Measurements from ENCODE around the gene ITPRIP.

ITPRIP gene

DNA sequence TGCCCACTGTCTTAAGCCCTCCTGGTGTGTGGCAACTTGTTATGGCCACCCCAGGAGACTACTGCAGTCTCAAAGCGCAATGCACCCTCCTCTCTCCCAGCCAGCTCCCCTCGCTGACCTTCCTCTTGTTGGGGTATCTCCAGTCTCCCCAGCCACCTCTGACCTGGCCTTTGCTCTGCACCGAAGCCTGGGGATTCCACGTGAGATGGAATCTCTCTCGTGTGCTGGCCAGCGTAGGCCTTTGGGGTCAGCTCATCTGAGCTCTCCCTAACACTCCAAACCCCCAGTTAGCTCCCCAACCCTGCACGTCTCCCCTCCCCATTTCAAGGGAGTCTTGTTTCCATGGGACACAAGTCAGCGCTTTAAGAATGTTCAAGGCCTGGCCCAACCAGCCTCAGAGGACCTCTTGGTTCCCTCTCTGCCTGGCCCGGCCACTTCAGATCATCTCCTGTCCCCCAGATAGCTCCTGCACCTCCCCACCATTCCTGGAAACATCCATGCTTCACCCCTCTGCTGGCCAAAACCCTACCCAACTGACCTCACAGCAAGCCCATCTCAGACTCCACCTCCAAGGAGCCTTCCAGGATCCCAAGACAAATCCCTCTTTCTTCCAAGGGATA is 11.2 kb downstream of the ITPRIP start:
- no peak for DNase-seq (ENCODE audit: low read depth in 2 of 2)

DNA sequence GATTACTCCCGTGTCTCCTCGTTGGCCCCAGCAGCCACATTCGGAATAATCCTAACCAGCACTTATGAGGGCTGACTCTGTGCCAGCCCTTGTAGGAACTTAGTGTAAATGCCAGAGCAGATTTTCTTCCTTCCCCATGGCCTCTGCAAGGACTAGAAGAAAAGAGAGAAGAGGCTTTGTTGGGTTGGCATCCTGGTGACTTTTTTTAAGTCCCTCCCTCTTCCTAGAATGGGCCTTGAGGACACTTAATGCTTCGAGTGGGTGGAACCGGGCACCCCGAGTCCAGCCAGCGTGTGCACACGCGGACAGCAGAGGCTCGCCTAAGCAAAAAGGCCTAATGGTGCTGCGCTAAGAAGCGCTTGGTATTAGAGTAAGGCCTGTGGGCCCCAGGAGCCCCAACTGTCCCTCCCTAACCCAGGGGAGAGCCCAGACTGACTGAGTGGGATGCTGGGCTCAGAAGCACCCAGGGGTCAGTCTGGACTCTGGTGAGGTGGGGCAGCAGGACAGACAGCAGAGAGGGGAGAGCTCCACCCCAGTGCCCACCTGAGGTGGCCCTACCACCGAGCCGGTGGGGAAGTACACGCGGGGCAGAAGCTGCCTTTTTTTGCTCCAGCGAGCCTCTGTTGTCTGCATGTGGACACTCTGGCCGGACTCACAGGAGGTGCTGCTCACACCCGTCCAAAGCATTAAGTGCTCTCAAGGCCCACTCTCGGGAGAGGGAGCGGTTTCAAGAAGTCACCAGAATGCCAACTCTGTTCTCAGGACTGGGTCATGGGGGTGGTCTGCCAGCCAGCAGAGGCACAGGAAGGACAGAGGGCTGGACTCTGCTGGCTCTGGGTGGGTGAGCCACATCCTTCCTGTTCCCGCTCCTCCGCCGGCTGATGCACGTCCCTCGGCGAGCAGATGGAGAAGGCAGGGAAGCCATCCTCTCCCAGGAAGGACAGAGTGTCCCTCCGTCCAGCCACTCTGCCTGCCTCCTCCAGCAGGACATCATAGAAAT is 12.5 kb downstream of the ITPRIP start:
- DNase-seq (ENCODE audit: low read depth in 2 of 2), result no peak

DNA sequence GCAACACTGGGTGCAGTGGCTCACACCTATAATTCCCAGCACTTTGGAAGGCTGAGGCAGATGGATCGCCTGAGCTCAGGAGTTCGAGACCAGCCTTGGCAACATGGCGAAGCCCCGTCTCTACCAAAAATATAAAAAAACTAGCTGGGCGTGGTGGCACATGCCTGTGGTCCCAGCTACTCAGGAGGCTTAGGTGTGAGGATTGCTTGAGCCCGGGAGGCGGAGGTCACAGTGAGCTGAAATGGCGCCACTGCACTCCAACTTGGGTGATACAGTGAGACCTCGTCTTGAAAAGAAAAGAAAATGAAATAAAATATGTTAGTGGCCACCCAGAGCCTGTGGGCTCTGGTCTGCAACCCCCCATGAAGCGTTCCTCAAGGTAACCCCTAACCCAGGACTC is 13.3 kb downstream of the ITPRIP start:
- DNase-seq (ENCODE audit: low read depth in 2 of 2), result no peak

DNA sequence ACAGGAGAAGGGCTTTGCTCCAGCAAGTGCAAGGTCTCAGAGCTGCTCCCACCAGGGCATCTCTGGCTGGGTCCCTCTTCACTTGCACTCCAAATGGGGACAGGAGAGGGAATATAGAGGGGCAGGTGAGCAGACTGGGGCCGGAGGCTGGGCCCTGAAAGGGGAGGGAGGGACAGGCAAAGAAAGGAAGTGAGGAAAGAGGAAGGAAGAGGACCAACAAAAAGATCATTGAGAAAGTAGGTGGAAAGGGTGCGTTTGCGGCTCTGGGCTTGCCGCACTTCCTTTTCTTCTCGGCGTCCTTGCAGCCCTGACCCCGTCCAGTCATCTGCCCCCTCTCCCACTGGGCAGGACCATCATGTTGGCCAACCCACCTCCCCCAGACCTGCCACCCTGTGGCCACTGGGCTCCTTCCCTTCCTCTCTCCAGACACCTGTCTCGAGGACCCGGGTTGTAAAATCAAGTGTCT is 14.0 kb downstream of the ITPRIP start:
- DNase-seq (ENCODE audit: low read depth in 2 of 2), result no peak

DNA sequence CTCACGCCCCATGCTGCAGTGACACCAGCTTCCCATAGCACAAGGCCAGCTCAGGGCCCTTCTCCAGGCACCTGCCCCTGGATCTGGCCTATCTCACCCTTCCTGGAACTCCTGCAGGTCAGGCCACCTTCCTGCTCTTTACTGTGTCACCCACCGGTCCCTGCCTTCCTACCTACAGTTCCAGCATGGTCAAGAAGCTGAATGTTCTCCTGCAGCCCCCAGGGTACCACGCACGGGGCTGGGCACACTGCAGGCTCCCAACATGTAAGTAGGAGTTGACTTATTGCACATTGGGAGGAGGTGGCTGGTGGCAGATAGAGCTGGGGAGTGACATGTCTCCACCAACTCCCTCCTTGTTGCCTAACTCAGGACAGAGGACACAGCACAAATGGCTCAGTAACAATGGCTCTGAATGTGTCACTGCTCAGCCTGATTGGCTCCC is 14.5 kb downstream of the ITPRIP start:
- DNase-seq (ENCODE audit: low read depth in 2 of 2), result no peak

DNA sequence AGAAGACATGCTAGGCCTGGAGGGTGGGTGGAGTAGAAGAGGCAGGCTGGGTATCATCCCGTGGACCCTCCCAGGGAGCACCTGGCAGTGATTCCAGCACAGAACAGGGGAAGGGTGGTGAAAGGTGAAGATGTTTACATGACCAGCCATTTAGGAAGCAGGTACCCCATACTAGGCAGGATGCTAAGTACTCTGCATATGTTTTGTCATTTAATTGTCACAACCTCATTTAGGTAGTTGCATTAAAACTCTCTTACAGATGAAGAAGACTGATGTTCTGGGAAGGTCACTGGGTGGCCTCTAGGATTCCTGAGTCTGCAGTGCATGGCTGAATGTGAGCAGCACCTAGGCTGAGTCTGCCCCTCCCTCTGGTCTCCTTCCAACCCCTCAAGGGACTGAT is 15.2 kb downstream of the ITPRIP start:
- DNase-seq (ENCODE audit: low read depth in 2 of 2), result no peak

DNA sequence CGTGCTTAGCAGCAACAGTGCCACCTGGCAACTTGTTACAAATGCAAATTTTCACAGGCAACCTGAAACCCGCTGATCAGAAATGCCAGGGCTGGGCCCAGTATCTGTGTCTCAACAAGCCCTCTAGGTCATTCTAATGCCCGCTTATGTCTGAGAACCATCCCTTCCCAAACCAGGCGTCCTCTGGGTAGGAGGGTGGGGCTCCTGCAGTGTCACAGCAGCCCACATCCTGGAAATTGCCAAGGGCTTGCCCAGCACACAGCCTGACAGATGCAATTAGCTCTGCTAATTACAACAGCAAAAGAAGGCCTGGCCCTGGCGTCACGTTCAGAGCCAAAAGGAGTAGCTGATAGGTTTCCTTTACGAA is 15.9 kb downstream of the ITPRIP start:
- no peak for DNase-seq (ENCODE audit: low read depth in 2 of 2)

DNA sequence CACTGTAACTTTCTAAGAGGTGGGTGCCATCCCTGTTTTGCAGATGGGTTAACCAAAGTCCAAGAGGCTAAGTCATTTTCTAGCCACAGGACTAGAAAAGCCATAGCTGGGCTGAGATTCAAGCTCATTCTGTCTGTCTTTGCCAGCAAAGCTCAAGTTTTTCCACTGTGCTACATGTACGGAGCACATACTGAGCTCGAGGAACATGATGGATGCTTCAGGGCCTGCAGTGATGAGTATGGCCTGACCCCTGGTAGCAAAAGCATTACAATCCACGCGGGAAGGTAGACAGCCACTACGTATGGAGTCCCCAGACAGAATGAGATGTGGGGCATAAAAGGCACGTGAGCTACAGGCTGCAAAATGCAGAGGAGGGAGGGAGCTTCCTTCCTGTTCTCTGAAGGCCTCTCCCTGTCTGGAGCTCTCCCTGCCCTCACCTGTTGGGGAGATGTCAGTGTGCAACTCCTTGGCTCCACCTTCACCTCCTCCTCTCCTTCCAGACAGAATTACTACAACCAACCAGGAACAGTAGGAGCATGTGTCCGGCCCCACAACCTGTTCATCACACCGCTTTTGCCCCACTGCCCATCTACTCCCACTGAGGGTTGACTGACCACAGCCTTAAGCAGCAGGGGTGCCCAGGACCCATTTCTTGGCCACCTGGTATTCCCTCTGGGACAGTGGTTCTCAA is 16.4 kb downstream of the ITPRIP start:
- no peak for DNase-seq (ENCODE audit: low read depth in 2 of 2)

DNA sequence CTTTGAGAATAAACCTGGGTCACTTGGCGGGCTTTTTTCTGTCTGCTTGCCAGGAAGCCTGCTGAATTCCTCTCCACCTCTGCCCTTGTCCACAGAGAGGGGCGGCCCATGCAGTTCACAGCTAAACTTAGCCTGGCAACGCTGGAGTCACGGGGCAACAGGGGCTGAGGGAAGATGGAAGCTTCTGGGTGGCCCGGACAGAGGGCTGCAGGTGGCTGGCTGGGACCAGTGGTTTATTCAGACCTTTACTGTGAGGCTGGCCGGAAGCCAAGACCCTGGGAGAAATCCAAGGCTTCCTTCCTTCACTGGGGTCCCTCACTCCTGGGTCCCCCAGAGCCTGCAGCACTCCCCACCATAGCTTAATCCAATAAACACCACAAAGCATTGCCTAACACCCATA is 17.0 kb downstream of the ITPRIP start:
- DNase-seq (ENCODE audit: low read depth in 2 of 2), result no peak

DNA sequence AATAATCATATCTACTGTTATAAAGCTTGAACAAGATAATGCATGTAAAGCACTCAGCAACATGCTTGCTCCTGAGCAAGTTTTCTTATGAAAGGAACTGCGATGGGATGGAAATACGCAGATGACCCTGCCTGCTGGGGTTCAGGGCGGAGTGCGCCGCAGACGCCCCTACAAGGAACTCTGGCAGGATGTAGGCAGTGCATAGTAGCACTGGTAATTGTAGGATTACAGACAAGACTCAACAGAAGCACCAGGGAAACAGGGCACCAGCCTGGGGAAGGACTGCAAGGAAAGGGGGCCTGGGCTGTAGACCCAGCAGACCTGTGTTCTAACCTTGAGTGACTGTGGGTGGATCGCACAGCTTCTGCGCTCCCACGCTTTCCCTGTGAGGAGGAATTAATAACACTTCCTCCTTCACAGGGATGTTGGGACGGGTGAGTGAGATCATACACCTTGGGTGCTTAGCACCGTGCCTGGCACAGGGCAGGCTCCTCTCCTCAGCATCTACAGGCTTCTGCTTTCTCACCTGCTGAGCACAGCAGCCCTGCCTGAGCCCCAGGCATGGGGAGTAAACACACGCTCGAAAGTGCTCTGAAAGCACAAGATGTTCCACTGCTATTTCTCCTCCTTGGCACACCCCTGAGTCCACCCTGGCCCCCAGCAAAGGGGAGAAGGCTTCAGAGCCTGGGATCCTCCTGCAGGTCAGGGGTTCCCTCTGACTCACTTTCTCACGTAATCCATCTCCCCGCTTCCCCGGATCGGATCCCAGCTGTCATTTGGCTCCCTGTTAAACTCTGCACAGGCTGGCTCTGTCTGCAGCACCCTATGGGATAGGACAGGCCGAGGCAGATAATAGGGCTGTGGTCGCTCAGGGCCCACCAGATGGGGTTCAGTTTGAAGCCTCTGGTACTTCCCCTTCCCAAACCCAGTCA is 19.2 kb downstream of the ITPRIP start:
- DNase-seq (ENCODE audit: low read depth in 2 of 2), result no peak

DNA sequence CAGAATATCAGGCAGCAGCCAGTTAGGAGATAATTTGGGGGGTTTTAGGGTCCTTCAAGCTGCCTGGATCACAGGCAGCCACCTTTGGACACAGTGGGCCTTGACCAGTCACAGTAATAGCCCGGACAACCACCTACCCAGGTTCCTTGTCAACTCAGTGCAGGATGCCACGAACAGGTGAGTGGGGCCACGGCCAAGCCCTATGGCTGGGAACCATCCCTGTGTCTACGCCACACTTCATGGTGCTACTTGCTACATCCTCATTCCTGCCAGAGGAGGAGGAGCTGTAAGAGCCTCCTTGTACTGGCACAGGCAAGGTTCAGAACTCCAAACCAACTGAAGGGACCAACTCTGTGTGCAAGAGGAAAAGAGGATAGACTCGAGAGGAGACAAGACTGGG is 19.9 kb downstream of the ITPRIP start:
- DNase-seq (ENCODE audit: low read depth in 2 of 2), result no peak

DNA sequence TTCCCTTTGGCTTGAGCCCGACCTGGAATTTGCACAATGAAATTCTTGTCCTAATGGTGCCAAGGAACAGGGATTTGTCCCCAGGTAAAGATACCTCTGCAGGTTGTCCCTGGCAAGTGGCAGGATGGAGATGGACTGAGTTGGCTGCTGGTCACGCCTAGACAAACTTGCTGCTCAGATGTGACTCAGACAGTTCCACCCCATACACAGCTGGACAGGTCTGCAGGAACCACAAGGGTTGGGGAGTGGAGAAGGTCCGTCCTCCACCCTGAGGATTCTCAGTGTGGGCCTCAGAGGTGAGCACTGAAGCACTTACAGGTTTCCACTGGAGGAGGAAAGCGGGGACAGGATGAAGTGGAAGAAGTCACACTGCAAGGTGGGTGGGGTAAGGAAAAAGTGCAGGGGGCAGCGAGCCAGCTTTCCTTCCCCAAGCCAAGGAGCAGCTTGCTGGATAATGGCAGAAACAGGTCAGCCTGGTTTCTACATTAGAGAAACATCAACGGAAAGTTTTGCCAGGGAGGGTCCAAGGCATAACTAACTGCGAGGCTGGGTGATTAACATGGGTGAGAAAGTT is 20.5 kb downstream of the ITPRIP start:
- no peak for DNase-seq (ENCODE audit: low read depth in 2 of 2)

DNA sequence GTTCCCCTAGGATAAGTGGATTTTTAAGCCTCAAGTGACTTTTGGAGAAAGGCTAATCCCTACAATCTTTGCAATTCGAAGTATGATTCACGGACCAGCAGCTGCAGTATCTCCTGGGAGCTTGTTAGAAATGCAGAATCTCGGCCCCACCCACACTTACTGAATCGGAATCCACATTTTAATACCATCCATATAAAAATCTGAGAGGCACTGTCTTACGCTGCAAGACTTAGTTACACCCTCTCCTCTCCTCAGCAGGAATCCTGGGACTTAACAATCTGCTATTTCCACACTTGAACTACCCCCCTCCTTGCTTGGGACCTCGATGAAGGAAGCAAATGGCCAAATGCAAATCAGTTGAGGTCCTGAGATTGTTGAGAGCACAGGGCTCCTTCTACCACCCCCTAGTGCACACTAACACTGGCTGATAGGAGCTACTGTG is 21.0 kb downstream of the ITPRIP start:
- no peak for DNase-seq (ENCODE audit: low read depth in 2 of 2)

DNA sequence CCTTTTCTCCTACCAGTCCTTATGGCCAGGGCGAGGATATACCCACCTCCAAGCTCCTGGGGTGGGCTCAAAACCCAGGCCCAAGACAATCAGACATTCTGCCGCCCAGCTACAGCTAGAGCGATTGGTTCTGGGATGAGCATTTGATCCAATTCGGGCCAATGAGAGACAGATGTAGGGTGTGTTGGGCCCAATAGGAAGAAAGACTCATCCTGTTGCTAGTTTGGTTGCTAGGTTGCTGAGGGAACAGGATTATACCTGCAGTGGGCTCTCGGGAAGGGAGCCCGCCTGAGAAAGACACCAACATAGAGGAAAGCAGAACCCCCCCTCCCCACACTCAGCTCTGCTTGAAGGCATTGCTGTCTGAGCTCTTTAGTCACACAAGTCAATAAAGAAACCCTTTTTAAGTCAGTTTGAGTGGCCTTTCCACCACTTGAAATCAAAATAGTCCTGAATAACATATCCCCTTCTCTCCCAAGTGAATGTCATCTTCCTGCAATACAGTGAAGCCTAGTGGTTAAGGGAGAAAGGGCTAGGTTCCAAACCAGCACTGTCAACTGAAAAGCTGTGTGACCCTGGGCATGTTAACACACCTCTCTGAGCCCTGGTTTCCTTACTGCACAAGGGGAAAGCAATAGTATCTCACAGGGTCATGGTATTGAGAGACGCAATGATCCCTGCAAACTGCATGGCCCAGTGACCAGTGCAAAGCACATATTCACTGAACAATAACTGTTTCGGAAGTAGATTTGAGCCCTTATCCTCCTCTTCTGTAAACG is 21.8 kb downstream of the ITPRIP start:
- no peak for DNase-seq (ENCODE audit: low read depth in 2 of 2)

DNA sequence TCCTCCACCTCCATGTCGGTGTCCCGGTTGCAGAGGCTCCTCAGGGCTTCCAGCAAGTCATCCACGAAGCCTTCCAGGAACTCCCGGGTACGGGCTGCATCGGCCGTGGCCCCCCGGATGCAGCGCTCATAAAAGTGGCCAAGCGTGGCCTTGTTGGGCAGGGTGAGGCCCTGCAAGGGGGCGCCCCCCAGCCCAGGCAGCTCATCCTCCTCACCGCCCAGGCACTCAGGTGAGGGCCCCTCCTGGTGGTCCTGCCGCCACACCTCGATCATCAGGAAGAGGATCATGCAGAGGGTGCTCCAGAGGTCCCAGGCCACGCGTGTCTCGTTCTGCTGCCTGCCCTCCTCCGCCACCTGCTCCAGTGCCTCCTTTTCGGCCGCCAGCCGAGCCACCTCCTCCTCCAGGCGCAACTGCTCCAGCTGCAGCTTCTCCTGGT is 22.8 kb downstream of the ITPRIP start:
- DNase-seq (ENCODE audit: low read depth in 2 of 2), result no peak

DNA sequence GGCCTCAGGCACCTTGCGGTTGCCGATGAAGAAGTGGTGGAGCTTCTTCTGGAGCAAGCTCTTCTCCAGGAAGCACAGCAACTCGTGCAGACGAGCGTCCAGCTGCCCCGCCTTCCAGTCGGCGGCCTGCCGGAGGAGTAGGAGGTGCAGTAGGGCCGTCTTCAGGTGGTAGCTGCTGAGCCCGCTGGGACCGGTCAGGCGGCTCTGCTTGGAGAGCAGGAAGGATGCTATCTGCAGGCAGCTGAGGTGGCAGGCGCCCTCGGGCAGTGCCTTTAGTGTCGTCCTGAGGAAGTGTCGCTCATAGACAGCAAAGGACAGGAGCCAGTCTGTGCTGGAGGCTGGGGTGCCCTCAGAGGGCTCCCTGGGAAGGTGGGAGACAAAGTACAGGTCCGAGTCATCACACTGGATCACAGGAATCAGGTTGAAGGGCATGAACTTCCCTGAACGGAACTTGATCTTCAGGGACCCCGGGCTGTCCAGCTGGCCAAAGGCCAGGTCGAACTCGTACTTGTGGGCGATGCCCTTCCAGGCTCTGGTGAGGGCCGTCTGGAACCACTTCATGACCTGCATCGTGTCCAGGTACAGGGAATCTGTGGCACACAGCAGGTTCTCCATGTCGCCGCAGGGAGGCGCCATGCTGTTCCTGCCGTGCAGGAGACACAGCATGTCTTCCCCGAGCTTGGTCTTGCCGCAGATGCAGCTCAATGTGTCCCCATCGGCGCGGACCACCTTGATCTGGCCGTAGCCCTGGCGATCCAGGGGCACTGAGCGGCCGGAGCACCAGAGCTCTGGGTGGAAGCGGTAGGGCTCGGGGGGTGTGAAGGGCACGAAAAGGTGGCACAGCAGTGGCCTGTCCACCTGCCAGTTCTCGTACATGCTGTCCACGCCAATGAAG is 23.4 kb downstream of the ITPRIP start:
- DNase-seq (ENCODE audit: low read depth in 2 of 2), result no peak

DNA sequence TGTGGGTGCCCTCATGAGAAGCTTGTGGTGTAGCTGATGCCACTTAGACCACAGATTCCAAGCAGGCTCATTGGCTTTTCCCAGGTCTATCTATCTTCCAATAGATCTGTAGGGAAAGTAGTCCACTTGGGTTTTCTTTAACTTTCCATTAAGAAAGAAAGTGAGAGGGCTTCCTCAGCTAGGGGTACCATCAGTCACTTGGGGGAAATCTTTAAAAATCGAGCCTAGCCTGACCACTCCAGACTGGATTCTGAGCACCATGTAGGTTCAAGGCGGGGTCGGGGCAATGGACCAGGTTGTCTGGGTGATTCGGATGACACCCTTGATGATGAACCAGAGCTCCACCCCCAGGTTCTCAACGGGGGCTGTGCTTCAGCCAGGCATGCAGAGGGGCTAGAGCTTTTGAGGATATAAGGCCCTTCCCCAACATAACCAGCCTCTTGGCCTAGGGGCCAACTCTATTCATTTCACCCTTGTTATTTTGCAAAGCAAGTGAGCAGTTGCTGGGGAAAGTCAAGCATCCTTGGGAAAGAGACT is 27.0 kb downstream of the ITPRIP start:
- no peak for DNase-seq (ENCODE audit: low read depth in 2 of 2)
